GM12872 (cell line): ENCODE data around the gene ATP9B.

ENCODE experiments used
- TF ChIP-seq, protein P1 (sequence below): IDR thresholded peaks from 3 replicates; pipeline ENCODE4 v1.5.1; 2011; ENCODE audit warnings: low read depth, mild to moderate bottlenecking, low read length, moderate library complexity; ENCODE audit not compliant: insufficient read depth

The ATP9B gene

DNA sequence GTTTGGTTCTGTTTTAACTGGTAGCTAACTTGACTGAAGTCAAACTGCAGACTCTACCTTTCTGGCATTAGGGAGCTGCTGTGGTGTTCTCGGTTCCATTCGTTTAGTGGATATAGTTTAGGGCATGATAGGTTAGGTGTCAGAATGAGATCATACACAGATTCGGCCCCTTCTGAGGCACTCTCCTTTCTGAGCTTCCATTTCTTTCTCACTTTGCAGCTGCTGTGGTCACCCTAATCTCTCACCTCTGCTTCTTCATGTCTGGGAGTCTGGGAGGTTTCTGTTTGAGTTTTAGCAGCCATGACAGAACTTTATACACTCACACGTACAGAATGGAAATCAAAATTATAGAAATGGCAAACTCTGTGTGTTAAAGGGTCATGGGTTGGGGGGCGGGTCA lies 122.8 kb downstream of the ATP9B start:
- TF ChIP-seq, protein P1, sequence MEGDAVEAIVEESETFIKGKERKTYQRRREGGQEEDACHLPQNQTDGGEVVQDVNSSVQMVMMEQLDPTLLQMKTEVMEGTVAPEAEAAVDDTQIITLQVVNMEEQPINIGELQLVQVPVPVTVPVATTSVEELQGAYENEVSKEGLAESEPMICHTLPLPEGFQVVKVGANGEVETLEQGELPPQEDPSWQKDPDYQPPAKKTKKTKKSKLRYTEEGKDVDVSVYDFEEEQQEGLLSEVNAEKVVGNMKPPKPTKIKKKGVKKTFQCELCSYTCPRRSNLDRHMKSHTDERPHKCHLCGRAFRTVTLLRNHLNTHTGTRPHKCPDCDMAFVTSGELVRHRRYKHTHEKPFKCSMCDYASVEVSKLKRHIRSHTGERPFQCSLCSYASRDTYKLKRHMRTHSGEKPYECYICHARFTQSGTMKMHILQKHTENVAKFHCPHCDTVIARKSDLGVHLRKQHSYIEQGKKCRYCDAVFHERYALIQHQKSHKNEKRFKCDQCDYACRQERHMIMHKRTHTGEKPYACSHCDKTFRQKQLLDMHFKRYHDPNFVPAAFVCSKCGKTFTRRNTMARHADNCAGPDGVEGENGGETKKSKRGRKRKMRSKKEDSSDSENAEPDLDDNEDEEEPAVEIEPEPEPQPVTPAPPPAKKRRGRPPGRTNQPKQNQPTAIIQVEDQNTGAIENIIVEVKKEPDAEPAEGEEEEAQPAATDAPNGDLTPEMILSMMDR = no peak

DNA sequence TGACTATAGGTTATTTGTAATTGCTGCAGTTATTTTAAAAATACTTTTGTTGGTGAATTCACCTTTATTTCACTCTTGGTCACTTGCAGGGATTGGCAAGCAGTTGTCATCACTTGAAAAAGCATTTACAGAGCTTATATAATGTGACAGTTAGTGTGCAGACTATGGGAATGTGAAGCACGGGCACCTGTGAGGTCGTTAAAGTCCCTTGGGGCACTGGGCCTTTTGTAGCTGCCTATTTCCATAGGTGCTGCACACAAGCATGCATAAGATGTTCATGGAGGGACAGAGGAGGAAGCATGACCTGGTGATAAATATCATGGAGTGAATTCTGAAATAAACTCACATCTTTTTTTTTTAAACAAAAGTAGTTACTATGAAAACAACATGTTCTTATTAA lies 124.6 kb downstream of the ATP9B start:
- TF ChIP-seq, protein P1 = no peak

DNA sequence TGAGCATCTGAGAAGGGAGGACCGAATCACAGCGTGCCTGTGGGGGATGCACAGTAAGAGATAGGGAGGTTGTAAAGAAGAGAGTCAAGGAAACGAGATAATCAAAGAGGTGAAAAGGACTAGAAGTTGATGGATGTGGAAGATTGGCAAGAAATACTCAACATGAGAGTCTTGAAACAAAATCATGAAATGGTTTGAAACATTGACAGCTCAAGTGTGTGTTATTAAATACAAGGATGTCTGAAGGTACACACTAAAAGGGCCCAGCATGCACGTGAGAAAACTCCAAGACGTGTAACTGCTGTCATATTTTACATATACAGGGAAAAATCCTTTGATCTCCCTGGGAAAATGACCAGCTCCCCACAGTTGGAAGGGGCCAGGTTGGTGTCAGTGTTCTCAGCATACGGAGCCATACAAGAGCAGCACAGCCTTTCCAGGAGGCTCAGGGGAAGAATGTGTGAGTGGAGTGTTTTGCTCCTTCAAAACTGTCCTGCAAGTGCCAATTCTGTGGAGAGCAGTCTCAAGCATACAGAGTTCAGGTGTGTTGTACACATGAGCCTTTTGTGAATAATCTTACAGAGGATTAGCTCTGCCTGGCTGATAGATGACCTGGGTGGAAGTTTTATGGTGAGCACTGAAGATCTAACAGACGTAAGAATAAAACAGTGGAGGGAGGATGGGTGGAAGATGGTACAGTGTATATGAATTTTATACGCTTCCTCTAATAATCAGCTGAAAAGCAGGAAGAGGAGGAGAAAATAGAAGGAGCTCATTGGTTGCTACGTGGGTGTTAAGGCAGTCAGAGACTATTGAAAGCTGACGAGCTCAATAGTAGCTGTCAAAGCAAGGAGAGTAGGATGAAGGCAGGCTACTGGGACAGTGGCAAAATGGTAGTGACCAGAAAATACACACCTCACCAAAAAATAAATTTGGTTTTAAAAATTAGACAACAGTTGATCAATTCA lies 126.8 kb downstream of the ATP9B start:
- TF ChIP-seq, protein P1 = no peak

DNA sequence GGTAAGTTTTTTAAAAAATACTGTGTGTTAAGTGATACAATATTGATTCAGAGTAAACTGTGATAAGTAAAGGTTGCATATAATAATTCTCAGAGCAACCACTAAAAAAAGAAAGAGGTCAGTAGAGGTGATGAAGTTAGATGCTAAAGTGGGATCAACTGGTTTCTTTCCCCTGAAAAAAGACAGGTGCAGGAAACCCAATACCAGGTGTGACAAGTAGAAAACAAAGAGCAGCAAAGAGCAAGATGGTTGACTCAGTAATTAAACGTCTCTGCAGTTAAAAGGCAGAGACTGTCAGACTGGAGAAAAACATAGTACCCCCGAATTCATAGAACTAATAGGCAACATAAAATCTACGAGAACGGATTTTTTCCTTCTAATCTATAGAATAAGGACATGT lies 128.3 kb downstream of the ATP9B start:
- TF ChIP-seq, protein P1 = no peak

DNA sequence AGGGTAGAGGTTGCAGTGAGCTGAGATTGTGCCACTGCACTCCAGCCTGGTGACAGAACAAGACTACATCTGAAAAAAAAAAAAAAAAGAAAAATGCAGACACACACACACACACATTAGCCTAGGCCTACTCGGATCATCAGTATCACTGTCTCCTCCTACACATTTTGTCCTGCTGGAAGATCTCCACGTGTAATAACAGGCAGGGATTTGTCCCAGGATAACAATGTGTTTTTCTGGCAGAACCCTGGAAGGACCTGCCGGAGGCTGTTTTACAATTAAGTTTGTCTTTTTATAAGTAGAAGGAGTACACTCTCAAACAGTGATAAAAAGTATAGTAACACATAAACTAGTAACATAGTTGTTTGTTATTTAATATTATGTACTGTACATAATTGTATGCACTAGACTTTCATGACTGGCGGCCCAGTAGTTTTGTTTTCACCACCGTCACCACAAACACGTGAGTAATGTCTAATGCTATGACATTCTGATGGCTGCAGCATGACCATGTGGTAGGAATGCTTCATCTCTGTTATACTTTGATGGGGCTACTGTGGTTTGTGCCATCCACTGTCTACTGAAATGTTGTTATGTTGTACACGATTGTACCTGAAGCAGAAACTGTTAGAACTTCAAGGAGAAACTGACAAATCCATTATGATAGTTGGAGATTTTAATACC lies 130.6 kb downstream of the ATP9B start:
- TF ChIP-seq, protein P1 = no peak

DNA sequence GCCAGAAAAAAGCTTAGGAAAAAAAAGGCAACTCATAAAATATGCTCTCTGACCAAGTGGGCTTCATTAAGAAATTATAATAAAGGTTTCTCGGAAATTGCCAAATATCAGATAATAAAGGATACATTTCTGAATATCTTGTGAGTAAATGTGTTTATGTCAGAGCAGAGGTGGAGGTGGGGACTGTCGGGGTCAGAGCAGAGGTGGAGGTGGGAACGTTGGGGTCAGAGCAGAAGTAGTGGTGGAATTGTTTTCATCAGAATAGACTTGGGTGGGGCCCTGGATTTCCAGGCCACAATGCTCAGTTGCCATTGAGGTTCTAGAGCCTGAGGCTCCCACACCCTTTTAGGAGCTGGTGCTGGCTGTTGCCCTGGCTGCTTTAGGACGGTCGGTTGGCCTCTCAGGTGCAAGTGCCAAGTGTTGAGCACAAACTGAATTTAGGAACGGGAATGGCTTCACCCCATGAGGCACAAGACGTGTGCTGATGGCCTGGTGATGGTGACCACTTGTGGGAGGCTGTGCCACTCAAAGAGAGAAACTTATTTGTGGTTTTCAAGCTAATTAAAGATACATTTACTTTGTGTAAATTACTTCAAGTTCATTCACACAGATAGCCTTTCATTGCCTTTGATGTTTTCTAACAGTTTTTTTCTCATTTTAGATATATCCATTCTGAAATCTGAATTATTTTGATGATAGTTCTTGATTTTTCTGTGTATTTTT lies 131.5 kb downstream of the ATP9B start:
- TF ChIP-seq, protein P1 = no peak
